ENCODE data around the gene NEMP1. TPM values are rescaled to one million over a fixed set of nuclear protein-coding genes. Genes with fewer than 3 reads are reported as not detected.
A peak's percentile ranks its signal among the peaks of the same experiment; 100 is the strongest.

Gene NEMP1
- total and polyA plus RNA-seq, 2 of the 13 experiments (the other 11 are each of a cell fraction or from before 2014, with no cell fraction given), result 11.4 to 12.9 TPM

GRCh38 chr12:57101892-57102695 is 23.5 kb upstream of the NEMP1 start (continued):
- TF ChIP-seq ZGPAT (CRISPR knock-in tag; IDR thresholded peaks at IDR 0.05) (peak; percentile 92), GFI1 (CRISPR knock-in tag; IDR thresholded peaks at IDR 0.05; ENCODE audit: borderline replicate concordance) (peak; percentile 100), KLF16 (CRISPR knock-in tag; IDR thresholded peaks at IDR 0.05) (peak in 1 of 2 experiments; percentile 68; a peak in 2 of 4 replicates), ZNF33B (CRISPR knock-in tag; IDR thresholded peaks at IDR 0.05) (peak; percentile 63; the same call in 1 of the 2 replicates), ZBTB20 (CRISPR knock-in tag; IDR thresholded peaks at IDR 0.05; ENCODE audit: borderline replicate concordance, low read depth) (0 out of 2 replicates have a peak, but pooled peaks have one; percentile 47), PRPF4 (IDR thresholded peaks at IDR 0.05; ENCODE audit: low read depth, low read length, poor library complexity, severe bottlenecking) (no peak), ZNF572 (CRISPR knock-in tag; IDR thresholded peaks at IDR 0.05) (no peak), KDM5B (CRISPR knock-in tag; IDR thresholded peaks at IDR 0.05; ENCODE audit: borderline replicate concordance) (peak; percentile 73; the same call in 1 of the 2 replicates), EED (CRISPR knock-in tag; IDR thresholded peaks at IDR 0.05) (0 out of 2 replicates have a peak, but pooled peaks have one; percentile 20), NFIC (IDR thresholded peaks at IDR 0.05; ENCODE audit: low read length) (peak; percentile 43; the same call in 1 of the 2 replicates), TBX2 (CRISPR knock-in tag; IDR thresholded peaks at IDR 0.05; ENCODE audit: borderline replicate concordance) (peak; percentile 65), ZNF350 (CRISPR knock-in tag; IDR thresholded peaks at IDR 0.05; ENCODE audit: borderline replicate concordance, low read depth) (peak; percentile 82), ZNF430 (CRISPR knock-in tag; IDR thresholded peaks at IDR 0.05) (peak; percentile 46; the same call in 1 of the 2 replicates), NFE2 (CRISPR knock-in tag; IDR thresholded peaks at IDR 0.05) (no peak), ZBTB7B (CRISPR knock-in tag; IDR thresholded peaks at IDR 0.05) (no peak; the same call in 1 of the 2 replicates), NFKBIZ (CRISPR knock-in tag; IDR thresholded peaks at IDR 0.05) (no peak), HINFP (CRISPR knock-in tag; IDR thresholded peaks at IDR 0.05; ENCODE audit: low read depth) (no peak), ZHX1 (CRISPR knock-in tag; IDR thresholded peaks at IDR 0.05; ENCODE audit: low read depth) (no peak), ZNF331 (CRISPR knock-in tag; IDR thresholded peaks at IDR 0.05) (peak; percentile 55), ZNF629 (CRISPR knock-in tag; conservative IDR thresholded peaks at IDR 0.05) (peak; percentile 51; the same call in 1 of the 2 replicates), ZNF280B (CRISPR knock-in tag; IDR thresholded peaks at IDR 0.05; ENCODE audit: borderline replicate concordance) (peak; percentile 41; the same call in 1 of the 2 replicates), ZNF3 (CRISPR knock-in tag; IDR thresholded peaks at IDR 0.05) (no peak), RXRA (CRISPR knock-in tag; IDR thresholded peaks at IDR 0.05) (peak; percentile 94)

Measured in HepG2 (cell line).